Measurements from ENCODE around the gene CTU2. TPM values are rescaled to one million over a fixed set of nuclear protein-coding genes. Genes with fewer than 3 reads are reported as not detected.
A peak's percentile ranks its signal among the peaks of the same experiment; 100 is the strongest.

CTU2 gene
- total and polyA plus RNA-seq, 2 donors (not counting 1 experiment from before 2014, with no cell fraction given), result 18.4 to 23.7 TPM

DNA sequence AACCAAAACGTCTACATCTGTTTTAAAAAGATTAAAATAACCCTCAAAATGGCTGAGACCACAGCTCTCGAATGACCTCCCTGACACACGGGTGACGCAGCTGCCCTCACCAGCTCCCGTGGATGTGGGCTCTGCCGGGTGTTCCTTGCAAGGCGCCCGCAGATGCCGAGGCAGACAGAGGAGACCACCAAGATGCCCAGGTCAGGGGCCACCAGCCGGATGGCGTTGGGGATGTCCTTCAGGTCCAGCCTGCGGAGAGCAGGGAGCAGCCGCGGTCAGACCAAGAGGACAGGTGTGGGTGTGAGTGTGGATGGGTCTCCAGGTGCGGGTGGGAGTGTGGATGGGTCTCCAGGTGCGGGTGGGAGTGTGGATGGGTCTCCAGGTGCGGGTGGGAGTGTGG, 35.1 kb downstream of the CTU2 start:
- no peak overlapping the region for H3K9ac ChIP-seq (ENCODE audit: low read length)
- no peak overlapping the region for H3K27ac Mint-ChIP-seq
- no peak for DNase-seq

DNA sequence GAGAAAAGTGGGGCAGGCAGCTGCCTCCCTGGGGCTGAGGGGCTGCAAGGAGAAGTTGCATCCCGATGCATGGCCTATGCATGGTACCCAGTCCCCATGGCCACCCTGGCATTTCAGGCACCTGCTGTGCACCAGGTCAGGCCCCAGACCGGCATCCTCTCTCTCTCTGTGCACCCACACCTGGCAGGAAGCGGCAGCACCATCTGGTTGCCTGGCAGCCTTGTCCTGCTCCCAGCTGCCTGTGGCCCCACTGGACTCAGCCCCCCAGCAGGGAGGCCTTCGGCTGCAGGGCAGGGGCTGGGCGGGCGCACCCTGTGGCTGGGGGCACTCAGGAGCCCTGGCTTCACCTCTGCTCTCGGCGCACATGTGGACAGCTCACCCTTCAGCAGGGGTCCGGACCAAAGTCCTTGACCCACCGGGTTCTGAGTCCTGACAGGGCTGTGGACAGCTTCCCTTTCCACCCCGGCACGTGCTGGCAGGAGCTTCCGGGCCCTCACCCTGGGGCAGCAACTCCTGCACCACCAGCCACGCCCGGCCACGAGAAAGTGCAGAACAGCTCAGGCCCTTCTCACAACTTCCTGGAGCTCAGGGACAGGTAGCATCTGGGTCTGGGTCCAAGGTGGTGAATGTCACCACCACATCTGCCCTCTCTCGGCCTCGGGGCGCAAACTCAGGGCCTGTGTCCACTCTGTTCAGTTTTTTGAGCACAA, 36.7 kb downstream of the CTU2 start:
- no peaks in the 10 kb centered on the region for H3K27me3 Mint-ChIP-seq
- H3K9me3 Mint-ChIP-seq (ENCODE audit: insufficient read depth), result no peaks in the 10 kb centered on the region
- Histone ChIP-seq H3K79me2 (ENCODE audit: control insufficient read depth, insufficient read depth, low read length) (peaks cover 35% of the 10 kb centered on the region), H3K9ac (ENCODE audit: low read length) (no peak overlapping the region), H3K4me1 (ENCODE audit: control insufficient read depth in 2 of 2, insufficient read depth in 2 of 2, low read length in 2 of 2) (peaks cover 45 to 60% of the 10 kb centered on the region in 2 donors), H3K27ac (ENCODE audit: low read length in 2 of 2) (no peak overlapping the region), H3K27me3 (replicated peaks in 1 of 4; ENCODE audit: control extremely low read depth in 1 of 4, control insufficient read depth in 3 of 4, insufficient read depth in 4 of 4, low read length in 3 of 4) (no peaks in the 10 kb centered on the region), H2AFZ (ENCODE audit: insufficient read depth, low read depth, low read length, poor library complexity, severe bottlenecking) (no peak overlapping the region), H3K4me2 (replicated peaks; ENCODE audit: low read depth, low read length, poor library complexity, severe bottlenecking) (peak overlapping the region; percentile 88), H3K9me3 (ENCODE audit: control extremely low read depth in 1 of 3, control insufficient read depth in 2 of 3, insufficient read depth in 1 of 3, low read length in 2 of 3) (no peaks in the 10 kb centered on the region), H4K20me1 (ENCODE audit: control insufficient read depth, insufficient read depth, low read length, poor library complexity, severe bottlenecking) (peaks cover 54% of the 10 kb centered on the region), H3K4me3 (ENCODE audit: control extremely low read depth in 1 of 5, extremely low read depth in 1 of 5, insufficient read depth in 1 of 5, low read depth in 2 of 5, low read length in 4 of 5) (no peak overlapping the region), H3K36me3 (replicated peaks in 1 of 2; ENCODE audit: control extremely low read depth in 1 of 2, control insufficient read depth in 1 of 2, extremely low read depth in 1 of 2, insufficient read depth in 2 of 2, low read length in 1 of 2) (peaks cover 0 to 15% of the 10 kb centered on the region in 2 experiments)
- intact Hi-C loops (cut with micrococcal nuclease), result no loop called here
- WGBS (ENCODE audit: insufficient coverage), result 80% methylated on average over 18 of the region's 19 CpGs
- POLR2A ChIA-PET, result interaction anchor here (0.5 to 0.6 kb wide), 2 partner anchors 60 to 110 kb away, joined by 3 to 5 read pairs; no protein-coding TSS in a partner anchor
- no peak overlapping the region for H3K27ac Mint-ChIP-seq
- DNase-seq, result no peak
- no peak overlapping the region for H3K4me3 Mint-ChIP-seq
- TF ChIP-seq, protein P1, sequence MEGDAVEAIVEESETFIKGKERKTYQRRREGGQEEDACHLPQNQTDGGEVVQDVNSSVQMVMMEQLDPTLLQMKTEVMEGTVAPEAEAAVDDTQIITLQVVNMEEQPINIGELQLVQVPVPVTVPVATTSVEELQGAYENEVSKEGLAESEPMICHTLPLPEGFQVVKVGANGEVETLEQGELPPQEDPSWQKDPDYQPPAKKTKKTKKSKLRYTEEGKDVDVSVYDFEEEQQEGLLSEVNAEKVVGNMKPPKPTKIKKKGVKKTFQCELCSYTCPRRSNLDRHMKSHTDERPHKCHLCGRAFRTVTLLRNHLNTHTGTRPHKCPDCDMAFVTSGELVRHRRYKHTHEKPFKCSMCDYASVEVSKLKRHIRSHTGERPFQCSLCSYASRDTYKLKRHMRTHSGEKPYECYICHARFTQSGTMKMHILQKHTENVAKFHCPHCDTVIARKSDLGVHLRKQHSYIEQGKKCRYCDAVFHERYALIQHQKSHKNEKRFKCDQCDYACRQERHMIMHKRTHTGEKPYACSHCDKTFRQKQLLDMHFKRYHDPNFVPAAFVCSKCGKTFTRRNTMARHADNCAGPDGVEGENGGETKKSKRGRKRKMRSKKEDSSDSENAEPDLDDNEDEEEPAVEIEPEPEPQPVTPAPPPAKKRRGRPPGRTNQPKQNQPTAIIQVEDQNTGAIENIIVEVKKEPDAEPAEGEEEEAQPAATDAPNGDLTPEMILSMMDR (IDR thresholded peaks at IDR 0.05), result no peak
- TF ChIP-seq EZH2 (IDR thresholded peaks at IDR 0.05; ENCODE audit: borderline replicate concordance, insufficient read depth, low read depth, low read length, poor library complexity, severe bottlenecking), result no peak
- CTCF ChIA-PET, result interaction anchor here (0.7 to 13.1 kb wide), 9 partner anchors 8 to 814 kb away, joined by 3 to 138 read pairs (median 3); partner anchors contain the start of genes CDH15 and PIEZO1
- no peak for ATAC-seq (ENCODE audit: low read depth)
- peaks cover 47% of the 10 kb centered on the region for H3K4me1 Mint-ChIP-seq

More for the DNA sequence above, 35.1 kb downstream of the CTU2 start:
- peaks cover 37% of the 10 kb centered on the region for H3K4me1 Mint-ChIP-seq
- 95% methylated on average over 16 of the region's 17 CpGs for WGBS (ENCODE audit: insufficient coverage)
- H4K20me1 ChIP-seq (ENCODE audit: control insufficient read depth, insufficient read depth, low read length, poor library complexity, severe bottlenecking), result peaks cover 70% of the 10 kb centered on the region
- peaks cover 40% of the 10 kb centered on the region for H3K79me2 ChIP-seq (ENCODE audit: control insufficient read depth, insufficient read depth, low read length)
- peaks cover 0 to 16% of the 10 kb centered on the region in 2 experiments for H3K36me3 ChIP-seq (replicated peaks in 1 of 2; ENCODE audit: control extremely low read depth in 1 of 2, control insufficient read depth in 1 of 2, extremely low read depth in 1 of 2, insufficient read depth in 2 of 2, low read length in 1 of 2)
- H3K4me2 ChIP-seq (replicated peaks; ENCODE audit: low read depth, low read length, poor library complexity, severe bottlenecking), result no peak overlapping the region
- H3K27ac ChIP-seq (ENCODE audit: low read length in 2 of 2), result no peak overlapping the region
- H2AFZ ChIP-seq (ENCODE audit: insufficient read depth, low read depth, low read length, poor library complexity, severe bottlenecking), result no peak overlapping the region
- peaks cover 40 to 58% of the 10 kb centered on the region in 2 donors for H3K4me1 ChIP-seq (ENCODE audit: control insufficient read depth in 2 of 2, insufficient read depth in 2 of 2, low read length in 2 of 2)
- no peaks in the 10 kb centered on the region for H3K27me3 ChIP-seq (replicated peaks in 1 of 4; ENCODE audit: control extremely low read depth in 1 of 4, control insufficient read depth in 3 of 4, insufficient read depth in 4 of 4, low read length in 3 of 4)
- no peak overlapping the region for H3K4me3 Mint-ChIP-seq
- TF ChIP-seq EZH2 (IDR thresholded peaks at IDR 0.05; ENCODE audit: borderline replicate concordance, insufficient read depth, low read depth, low read length, poor library complexity, severe bottlenecking), result no peak
- TF ChIP-seq, protein P1 (IDR thresholded peaks at IDR 0.05), result no peak
- ChIA-PET POLR2A (no interaction called here), CTCF (interaction anchor here (13.1 kb wide), 1 partner anchor 42 kb away, joined by 138 read pairs; the partner anchor contains the start of gene PIEZO1)
- intact Hi-C loops (cut with micrococcal nuclease), result no loop called here
- no peaks in the 10 kb centered on the region for H3K27me3 Mint-ChIP-seq
- no peak overlapping the region for H3K4me3 ChIP-seq (ENCODE audit: control extremely low read depth in 1 of 5, extremely low read depth in 1 of 5, insufficient read depth in 1 of 5, low read depth in 2 of 5, low read length in 4 of 5)
- no peaks in the 10 kb centered on the region for H3K9me3 Mint-ChIP-seq (ENCODE audit: insufficient read depth)
- no peak for ATAC-seq (ENCODE audit: low read depth)
- H3K9me3 ChIP-seq (ENCODE audit: control extremely low read depth in 1 of 3, control insufficient read depth in 2 of 3, insufficient read depth in 1 of 3, low read length in 2 of 3), result no peaks in the 10 kb centered on the region
